ENCODE data around the gene UXS1. TPM values are rescaled to one million over a fixed set of nuclear protein-coding genes. Genes with fewer than 3 reads are reported as not detected.

UXS1 gene
- total RNA-seq, 1 donor from 2014 or later: 18.2 TPM

GRCh38 chr2:106108351-106108750, 85.8 kb downstream of the UXS1 start:
- ATAC-seq: peak; percentile 43

- ATAC-seq: no peak
These were observed 86.5 kb downstream of the UXS1 start for GRCh38 chr2:106107509-106108131.

- ATAC-seq: no peak
These were observed 87.2 kb downstream of the UXS1 start for GRCh38 chr2:106106622-106107508.

GRCh38 chr2:106105151-106105922, 88.8 kb downstream of the UXS1 start:
- no peak for ATAC-seq

GRCh38 chr2:106104332-106105062, 89.6 kb downstream of the UXS1 start:
- peak; percentile 74 for ATAC-seq

- ATAC-seq: no peak
These were observed 94.4 kb downstream of the UXS1 start for GRCh38 chr2:106099691-106100090.

- ATAC-seq: no peak
These were observed 95.4 kb downstream of the UXS1 start for GRCh38 chr2:106098664-106099063.

- no peak for ATAC-seq
These were observed 96.0 kb downstream of the UXS1 start for GRCh38 chr2:106098081-106098480.

GRCh38 chr2:106097038-106098000, 96.8 kb downstream of the UXS1 start:
- ATAC-seq: peak; percentile 16

GRCh38 chr2:106096299-106097037, 97.6 kb downstream of the UXS1 start:
- ATAC-seq: no peak

- peak; percentile 45 for ATAC-seq
These were observed 98.4 kb downstream of the UXS1 start for GRCh38 chr2:106095478-106096298.

- ATAC-seq: no peak
These were observed 99.8 kb downstream of the UXS1 start for GRCh38 chr2:106094131-106094841.

- no peak for ATAC-seq
These were observed 103.0 kb downstream of the UXS1 start for GRCh38 chr2:106090916-106091618.

GRCh38 chr2:106089611-106090010, 104.5 kb downstream of the UXS1 start:
- ATAC-seq: no peak

GRCh38 chr2:106085181-106085940, 108.7 kb downstream of the UXS1 start:
- no peak for ATAC-seq

- no peak for ATAC-seq
These were observed 113.1 kb downstream of the UXS1 start for GRCh38 chr2:106080959-106081358.

- ATAC-seq: no peak
These were observed 116.0 kb downstream of the UXS1 start for GRCh38 chr2:106078096-106078495.

Measured in esophagus mucosa (tissue), 1 donor.